ENCODE measurements around the gene OR13D1. TPM values are rescaled to one million over a fixed set of nuclear protein-coding genes. Genes with fewer than 3 reads are reported as not detected.

Gene OR13D1
- total RNA-seq = not detected

- H3K4me1 ChIP-seq = no peaks in the 10 kb centered on the region
- H3K27ac ChIP-seq = no peak within 1 kb of the TSS
- no peaks in the 10 kb centered on the region for H3K36me3 ChIP-seq
- no peak for TF ChIP-seq CTCF (IDR thresholded peaks at IDR 0.05)
- H3K4me3 ChIP-seq = no peak within 1 kb of the TSS
- H3K9me3 ChIP-seq = no peaks in the 10 kb centered on the region
- DNase-seq (ENCODE audit: low spot score in 2 of 2) = no peak
- intact Hi-C loops (cut with DNase I) = no loop called here
- no peaks in the 10 kb centered on the region for H3K27me3 ChIP-seq
Measured at GRCh38 chr9:104694218-104694617, at the start of gene OR13D1. Gene OR13D1, plus strand, starts transcription at chr9:104694518. Its CDS starts 0 bp downstream, at chr9:104694518.

GRCh38 chr9:104658496-104659195 is 35.7 kb upstream of the OR13D1 start:
- intact Hi-C loops (cut with DNase I) = no loop called here
- DNase-seq (ENCODE audit: low spot score in 2 of 2) = no peak

GRCh38 chr9:104675611-104676010 is 18.7 kb upstream of the OR13D1 start:
- H3K4me3 ChIP-seq = no peak overlapping the region
- H3K9me3 ChIP-seq = no peaks in the 10 kb centered on the region
- no peak for TF ChIP-seq CTCF (IDR thresholded peaks at IDR 0.05)
- intact Hi-C loops (cut with DNase I) = loop anchor here (10.0 kb wide), 1 partner anchor 51 kb away; no protein-coding TSS in a partner anchor
- no peaks in the 10 kb centered on the region for H3K4me1 ChIP-seq
- H3K27me3 ChIP-seq = no peaks in the 10 kb centered on the region
- H3K36me3 ChIP-seq = no peaks in the 10 kb centered on the region
- DNase-seq (ENCODE audit: low spot score in 2 of 2) = no peak
- no peak overlapping the region for H3K27ac ChIP-seq

More at GRCh38 chr9:104658496-104659195, 35.7 kb upstream of the OR13D1 start:
- H3K27me3 ChIP-seq = no peaks in the 10 kb centered on the region
- TF ChIP-seq CTCF (IDR thresholded peaks at IDR 0.05) = no peak
- no peaks in the 10 kb centered on the region for H3K9me3 ChIP-seq
- no peak overlapping the region for H3K4me3 ChIP-seq
- H3K4me1 ChIP-seq = no peaks in the 10 kb centered on the region
- no peak overlapping the region for H3K27ac ChIP-seq
- H3K36me3 ChIP-seq = no peaks in the 10 kb centered on the region

GRCh38 chr9:104682642-104683041 is 11.7 kb upstream of the OR13D1 start:
- no peak overlapping the region for H3K27ac ChIP-seq
- H3K36me3 ChIP-seq = no peaks in the 10 kb centered on the region
- TF ChIP-seq CTCF (IDR thresholded peaks at IDR 0.05) = peak in 2 of 3 experiments; percentile 14 to 38
- intact Hi-C loops (cut with DNase I) = no loop called here
- no peaks in the 10 kb centered on the region for H3K27me3 ChIP-seq
- DNase-seq (ENCODE audit: low spot score in 2 of 2) = no peak
- H3K4me3 ChIP-seq = no peak overlapping the region
- H3K4me1 ChIP-seq = no peaks in the 10 kb centered on the region
- H3K9me3 ChIP-seq = no peaks in the 10 kb centered on the region

GRCh38 chr9:104686081-104686480 is 8.2 kb upstream of the OR13D1 start:
- DNase-seq (ENCODE audit: low spot score in 2 of 2) = no peak
- Histone ChIP-seq H3K36me3 (no peaks in the 10 kb centered on the region), H3K9me3 (no peaks in the 10 kb centered on the region), H3K4me1 (no peaks in the 10 kb centered on the region), H3K27ac (no peak overlapping the region), H3K4me3 (no peak overlapping the region), H3K27me3 (no peaks in the 10 kb centered on the region)
- no peak for TF ChIP-seq CTCF (IDR thresholded peaks at IDR 0.05)
- intact Hi-C loops (cut with DNase I) = no loop called here
